GM03348 (cell line): ENCODE results near the gene ARF1.

Experiments
- DNase-seq: peaks from one replicate; pipeline ENCODE4 v3.0.0; 2012; ENCODE audit warnings: low spot score

The ARF1 gene

GRCh38 chr1:228071839-228072657 lies 10.5 kb upstream of the ARF1 start:
- DNase-seq: no peak

- no peak for DNase-seq
These were observed 9.9 kb upstream of the ARF1 start for GRCh38 chr1:228072658-228073043.

GRCh38 chr1:228073061-228073856 lies 9.2 kb upstream of the ARF1 start:
- DNase-seq: no peak

GRCh38 chr1:228073857-228074545 lies 8.5 kb upstream of the ARF1 start:
- DNase-seq: no peak

- DNase-seq: no peak
These were observed 7.4 kb upstream of the ARF1 start for GRCh38 chr1:228074954-228075730.

- no peak for DNase-seq
These were observed 6.7 kb upstream of the ARF1 start for GRCh38 chr1:228075801-228076271.

- DNase-seq: no peak
These were observed 5.6 kb upstream of the ARF1 start for GRCh38 chr1:228076796-228077430.

GRCh38 chr1:228077565-228078330 lies 4.8 kb upstream of the ARF1 start:
- no peak for DNase-seq

GRCh38 chr1:228079013-228079412 lies 3.5 kb upstream of the ARF1 start:
- DNase-seq: no peak

- no peak for DNase-seq
These were observed 2.8 kb upstream of the ARF1 start for GRCh38 chr1:228079601-228080263.

GRCh38 chr1:228081144-228081543 lies 1.4 kb upstream of the ARF1 start:
- peak; percentile 36 for DNase-seq

- peak; percentile 33 for DNase-seq
These were observed 812 bp upstream of the ARF1 start for GRCh38 chr1:228081578-228082213.

GRCh38 chr1:228082918-228083870 lies 686 bp downstream of the ARF1 start:
- peak; percentile 72 for DNase-seq

GRCh38 chr1:228083871-228084278 lies 1.4 kb downstream of the ARF1 start:
- DNase-seq: no peak

- DNase-seq: peak; percentile 78
These were observed 1.8 kb downstream of the ARF1 start for GRCh38 chr1:228084325-228084724.

- no peak for DNase-seq
These were observed 2.3 kb downstream of the ARF1 start for GRCh38 chr1:228084797-228085196.

GRCh38 chr1:228085287-228085951 lies 2.9 kb downstream of the ARF1 start:
- peak; percentile 76 for DNase-seq
